GM12878 (cell line): ENCODE data around the gene TDRD5. TPM values are rescaled to one million over a fixed set of nuclear protein-coding genes. Genes with fewer than 3 reads are reported as not detected.

Experiments
- ATAC-seq: fragments of 200-7000 bp; cut with Tn5 transposase; 3 replicates; pipeline ENCODE4 v1.9.1; 2020; ENCODE audit warnings: mild to moderate bottlenecking, moderate library complexity
- BruUV-seq: library from RNA; stranded (reverse); fragments of 400-500 nt; replicated peaks from 2 replicates; lab custom pipeline; 2021; lab: Mats Ljungman, UMichigan
- CTCF ChIA-PET: fragments of 300-600 bp; sonication (Branson Sonifier 250); formaldehyde crosslinking; extraction: SDS; loops from one replicate; lab custom pipeline; 2021; ENCODE audit warnings: inconsistent platforms; lab: Yijun Ruan, JAX
- POLR2A ChIA-PET: fragments of 350-600 bp; formaldehyde crosslinking; extraction: SDS; loops from one replicate; lab custom pipeline; 2021; ENCODE audit warnings: inconsistent platforms; lab: Charles Lee
- RAD21 ChIA-PET: fragments of 300-600 bp; sonication (Branson Sonifier 250); formaldehyde crosslinking; loops from one replicate; lab custom pipeline; 2023; ENCODE audit warnings: antibody characterized with exemption; ENCODE audit not compliant: unreplicated experiment; lab: Charles Lee
- SMC1A ChIA-PET: fragments of 300-600 bp; sonication (Branson Sonifier 250); formaldehyde crosslinking; loops from one replicate; lab custom pipeline; 2023; ENCODE audit not compliant: unreplicated experiment, uncharacterized antibody; lab: Charles Lee
- DNase-seq: peaks from one replicate; pipeline ENCODE4 v3.0.0-alpha.2; 2011; ENCODE audit warnings: low read depth, low spot score
- FAIRE-seq: peaks from 3 replicates; lab custom pipeline; 2011; peaks lifted over from hg19 to GRCh38; lab: Jason Lieb, UNC
- H2AFZ ChIP-seq: 2 replicates; pipeline ENCODE4 v1.6.0; 2011; ENCODE audit warnings: low read depth, low read length, control low read depth; ENCODE audit not compliant: control insufficient read depth
- H3K27ac ChIP-seq: 2 replicates; pipeline ENCODE4 v1.5.1; 2011; ENCODE audit warnings: control low read depth; ENCODE audit not compliant: control insufficient read depth, insufficient read depth
- H3K27me3 ChIP-seq, 2 experiments: replicated peaks in 1 of 2; 2 replicates each; pipeline versions ENCODE4 v1.6.0 to v1.6.1; 2011; ENCODE audit warnings: low read length in 1 of 2; ENCODE audit not compliant: control insufficient read depth in 2 of 2, insufficient read depth in 2 of 2
- H3K36me3 ChIP-seq, 2 experiments: 2 replicates each; pipeline ENCODE4 v1.5.1; 2011; ENCODE audit warnings: low read length in 1 of 2; ENCODE audit not compliant: control insufficient read depth in 2 of 2, insufficient read depth in 2 of 2
- H3K4me1 ChIP-seq: 2 replicates; pipeline ENCODE4 v1.6.1; 2011; ENCODE audit warnings: mild to moderate bottlenecking, low read length, moderate library complexity, mixed read lengths; ENCODE audit not compliant: control insufficient read depth, insufficient read depth
- H3K4me2 ChIP-seq: 2 replicates; pipeline ENCODE4 v1.6.0; 2011; ENCODE audit warnings: control low read depth; ENCODE audit not compliant: control insufficient read depth, insufficient read depth
- H3K4me3 ChIP-seq: fragments of 200-600 bp; sonication (generic); 2 replicates; pipeline ENCODE4 v1.5.1; 2016
- H3K79me2 ChIP-seq: 2 replicates; pipeline ENCODE4 v1.6.0; 2011; ENCODE audit warnings: low read length; ENCODE audit not compliant: control insufficient read depth, insufficient read depth
- H3K9ac ChIP-seq: 2 replicates; pipeline ENCODE4 v1.8.0; 2011; ENCODE audit warnings: low read length, control low read depth, mixed read lengths; ENCODE audit not compliant: control insufficient read depth, insufficient read depth
- H3K9me3 ChIP-seq: replicated peaks from 3 replicates; pipeline ENCODE4 v1.5.1; 2011; ENCODE audit warnings: mild to moderate bottlenecking, low read length; ENCODE audit not compliant: control insufficient read depth, insufficient read depth
- H4K20me1 ChIP-seq: 2 replicates; pipeline ENCODE4 v1.6.0; 2011; ENCODE audit not compliant: control insufficient read depth, insufficient read depth
- ASH2L ChIP-seq: fragments of 300-600, 200-600 bp; sonication (generic); IDR thresholded peaks from 2 replicates; pipeline ENCODE4 v1.6.1; 2017; ENCODE audit warnings: low read depth, mild to moderate bottlenecking, borderline replicate concordance
- BCL11A ChIP-seq: IDR thresholded peaks from 2 replicates; pipeline ENCODE4 v1.6.1; 2011; ENCODE audit warnings: low read depth, low read length
- BCLAF1 ChIP-seq: fragments of 450-650 bp; IDR thresholded peaks from 2 replicates; pipeline ENCODE4 v1.6.1; 2017; ENCODE audit warnings: antibody characterized with exemption, mild to moderate bottlenecking, moderate library complexity
- KLF5 ChIP-seq: fragments of 450-650 bp; IDR thresholded peaks from 2 replicates; pipeline ENCODE4 v1.6.1; 2014; ENCODE audit warnings: mild to moderate bottlenecking; ENCODE audit not compliant: partially characterized antibody
- MLLT1 ChIP-seq: fragments of 450-650 bp; IDR thresholded peaks from 2 replicates; pipeline ENCODE4 v1.6.1; 2016; ENCODE audit warnings: mild to moderate bottlenecking
- NFIC ChIP-seq: IDR thresholded peaks from 2 replicates; pipeline ENCODE4 v1.6.1; 2012; ENCODE audit warnings: low read depth, mild to moderate bottlenecking, inconsistent platforms, low read length, moderate library complexity
- NFYB ChIP-seq: IDR thresholded peaks from 2 replicates; pipeline ENCODE4 v1.6.1; 2011; ENCODE audit warnings: low read depth, mild to moderate bottlenecking, low read length, improper control_type of control experiment, moderate library complexity; ENCODE audit not compliant: insufficient read depth
- NR2F1 ChIP-seq: fragments of 450-650 bp; conservative IDR thresholded peaks from 2 replicates; pipeline ENCODE4 v1.6.1; 2017; ENCODE audit warnings: mild to moderate bottlenecking
- PAX8 ChIP-seq: fragments of 450-650 bp; IDR thresholded peaks from 2 replicates; pipeline ENCODE4 v1.6.1; 2017; ENCODE audit warnings: mild to moderate bottlenecking, moderate library complexity
- SMAD1 ChIP-seq: fragments of 450-650 bp; IDR thresholded peaks from 2 replicates; pipeline ENCODE4 v1.6.1; 2018; ENCODE audit warnings: mild to moderate bottlenecking, low read depth; ENCODE audit not compliant: partially characterized antibody
- STAT3 ChIP-seq: IDR thresholded peaks from 2 replicates; pipeline ENCODE4 v1.6.1; 2011; ENCODE audit warnings: low read depth, low read length, improper control_type of control experiment
- TCF12 ChIP-seq: IDR thresholded peaks from 2 replicates; pipeline ENCODE4 v1.6.1; 2011; ENCODE audit warnings: low read depth, mild to moderate bottlenecking, low read length
- USF1 ChIP-seq: IDR thresholded peaks from 2 replicates; pipeline ENCODE4 v1.6.1; 2011; ENCODE audit warnings: borderline replicate concordance, low read depth, mild to moderate bottlenecking, moderate library complexity, mixed read lengths, low read length; ENCODE audit not compliant: insufficient read depth; ENCODE audit errors: extremely low read length
- ZBED1 ChIP-seq: IDR thresholded peaks from 2 replicates; pipeline ENCODE4 v1.6.1; 2016; ENCODE audit warnings: borderline replicate concordance
- ZNF687 ChIP-seq: fragments of 450-650 bp; IDR thresholded peaks from 2 replicates; pipeline ENCODE4 v1.6.1; 2017; ENCODE audit warnings: mild to moderate bottlenecking, moderate library complexity
- in situ Hi-C: fragments of 300-500 bp; cut with MboI; formaldehyde crosslinking; loops from 9 replicates; pipeline ENCODE4 v1.14.3; 2018; ENCODE audit warnings: mixed read lengths
- intact Hi-C: fragments of 100-400 bp; cut with micrococcal nuclease; formaldehyde crosslinking; loops from one replicate; pipeline ENCODE4 v1.14.2; 2022; ENCODE audit not compliant: unreplicated experiment
- polyA plus RNA-seq, 11 experiments: library from polyadenylated mRNA; depleted of rRNA in 4 of 11; unstranded in 6 of 11; stranded (reverse) in 5 of 11; fragments of >200 nt; fragmentation: Nextera tagmentation in 4 of 11; fragmentation: Illumina TruSeq in 1 of 11; extraction: Ambion mirVana in 4 of 11; extraction: Trizol in 1 of 11; gene quantifications; 1 replicate in 1 of 11; 2 replicates in 10 of 11; pipeline versions ENCODE4 v1.2.1 to v1.2.3, GENCODE V29; 2011 to 2016; ENCODE audit warnings: inconsistent platforms in 2 of 11, missing spikeins in 2 of 11, low read depth in 1 of 11
- total RNA-seq, 4 experiments: library from RNA; depleted of rRNA in 3 of 4; stranded (reverse); fragments of >200 nt in 3 of 4; fragmentation: Illumina TruSeq in 1 of 4; extraction: Trizol in 1 of 4; gene quantifications; 2 replicates each; pipeline versions ENCODE4 v1.2.1 to v1.2.3, GENCODE V29; 2013 to 2021

TDRD5 gene
- total and polyA plus RNA-seq, 10 of the 15 experiments (the other 5 are each of a cell fraction or from before 2014, with no cell fraction given), result 0.01 TPM; not detected in 9

- Histone ChIP-seq H3K27ac (no peak overlapping the region), H3K27me3 (no peaks in the 10 kb centered on the region), H4K20me1 (no peaks in the 10 kb centered on the region; the same call in 1 of the 2 replicates), H3K4me3 (no peak overlapping the region), H2AFZ (no peak overlapping the region), H3K79me2 (no peaks in the 10 kb centered on the region), H3K4me2 (no peak overlapping the region), H3K4me1 (no peaks in the 10 kb centered on the region), H3K9ac (no peak overlapping the region), H3K9me3 (no peaks in the 10 kb centered on the region), H3K36me3 (no peaks in the 10 kb centered on the region)
- intact Hi-C loops, result no loop called here
- ChIA-PET RAD21 (no interaction called here), SMC1A (no interaction called here), CTCF (no interaction called here), POLR2A (no interaction called here)
- peak; percentile 62 for ATAC-seq
- in situ Hi-C loops, result no loop called here
- peak; percentile 41 for FAIRE-seq
- DNase-seq, result no peak
- BruUV-seq, result no TSS peak
- TF ChIP-seq MLLT1, result no peak
- no peak for TF ChIP-seq NR2F1
- TF ChIP-seq USF1, result no peak
- TF ChIP-seq KLF5, result no peak
- TF ChIP-seq SMAD1, result no peak
- no peak for TF ChIP-seq NFIC
- no peak for TF ChIP-seq BCL11A
- TF ChIP-seq STAT3, result no peak
- no peak for TF ChIP-seq TCF12
- TF ChIP-seq NFYB, result no peak
- TF ChIP-seq ASH2L, result no peak
- no peak for TF ChIP-seq BCLAF1
- TF ChIP-seq ZNF687, result no peak
- no peak for TF ChIP-seq PAX8
- TF ChIP-seq ZBED1, result no peak
Observed at GRCh38 chr1:179632868-179633267, 41.2 kb downstream of the TDRD5 start.
